Measurements from ENCODE around the gene PCDHB13.
"Not testable (repeated sequence)": the region's sequence is repeated elsewhere in the genome, so short reads cannot be mapped to it uniquely, and the experiment has no call there.

PCDHB13 gene

DNA sequence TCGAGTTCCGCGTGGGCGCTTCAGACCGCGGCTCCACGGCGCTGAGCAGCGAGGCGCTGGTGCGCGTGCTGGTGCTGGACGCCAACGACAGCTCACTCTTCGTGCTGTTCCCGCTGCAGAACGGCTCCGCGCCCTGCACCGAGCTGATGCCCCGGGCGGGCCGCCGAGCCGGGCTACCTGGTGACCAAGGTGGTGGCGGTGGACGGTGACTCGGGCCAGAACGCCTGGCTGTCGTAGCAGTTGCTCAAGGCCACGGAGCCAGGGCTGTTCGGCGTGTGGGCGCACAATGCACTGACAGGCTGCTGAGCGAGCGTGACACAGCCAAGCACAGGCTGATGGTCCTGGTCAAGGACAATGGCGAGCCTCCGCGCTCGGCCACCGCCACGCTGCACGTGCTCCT lies 27.8 kb downstream of the PCDHB13 start:
- no peak overlapping the region for H3K27ac ChIP-seq
- TF ChIP-seq, protein P1, sequence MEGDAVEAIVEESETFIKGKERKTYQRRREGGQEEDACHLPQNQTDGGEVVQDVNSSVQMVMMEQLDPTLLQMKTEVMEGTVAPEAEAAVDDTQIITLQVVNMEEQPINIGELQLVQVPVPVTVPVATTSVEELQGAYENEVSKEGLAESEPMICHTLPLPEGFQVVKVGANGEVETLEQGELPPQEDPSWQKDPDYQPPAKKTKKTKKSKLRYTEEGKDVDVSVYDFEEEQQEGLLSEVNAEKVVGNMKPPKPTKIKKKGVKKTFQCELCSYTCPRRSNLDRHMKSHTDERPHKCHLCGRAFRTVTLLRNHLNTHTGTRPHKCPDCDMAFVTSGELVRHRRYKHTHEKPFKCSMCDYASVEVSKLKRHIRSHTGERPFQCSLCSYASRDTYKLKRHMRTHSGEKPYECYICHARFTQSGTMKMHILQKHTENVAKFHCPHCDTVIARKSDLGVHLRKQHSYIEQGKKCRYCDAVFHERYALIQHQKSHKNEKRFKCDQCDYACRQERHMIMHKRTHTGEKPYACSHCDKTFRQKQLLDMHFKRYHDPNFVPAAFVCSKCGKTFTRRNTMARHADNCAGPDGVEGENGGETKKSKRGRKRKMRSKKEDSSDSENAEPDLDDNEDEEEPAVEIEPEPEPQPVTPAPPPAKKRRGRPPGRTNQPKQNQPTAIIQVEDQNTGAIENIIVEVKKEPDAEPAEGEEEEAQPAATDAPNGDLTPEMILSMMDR (conservative IDR thresholded peaks at IDR 0.05): no peak

DNA sequence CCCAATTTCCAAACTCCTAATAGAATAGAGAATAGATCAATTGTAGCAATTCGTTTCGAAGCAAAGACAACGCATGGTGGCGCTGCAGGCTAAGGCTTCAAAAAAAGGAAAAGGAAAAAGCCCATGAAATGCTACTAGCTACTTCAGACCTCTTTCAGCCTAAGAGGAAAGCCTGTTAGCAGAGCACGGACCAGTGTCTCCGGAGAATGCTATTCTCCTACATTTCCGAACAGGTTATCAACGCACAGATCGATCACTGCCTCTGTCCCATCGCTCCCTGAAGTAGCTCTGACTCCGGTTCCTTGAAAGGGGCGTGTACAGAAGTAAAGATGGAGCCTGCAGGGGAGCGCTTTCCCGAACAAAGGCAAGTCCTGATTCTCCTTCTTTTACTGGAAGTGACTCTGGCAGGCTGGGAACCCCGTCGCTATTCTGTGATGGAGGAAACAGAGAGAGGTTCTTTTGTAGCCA lies 31.6 kb downstream of the PCDHB13 start, which contains the start of gene PCDHB15:
Gene PCDHB15, plus strand, starts transcription at position 146 of the 468 bp plus-strand sequence. Its CDS starts 184 bp downstream, at position 330.
- TF ChIP-seq, protein P1 (conservative IDR thresholded peaks at IDR 0.05): peak; percentile 46
- H3K27ac ChIP-seq: no peak within 1 kb of the TSS

DNA sequence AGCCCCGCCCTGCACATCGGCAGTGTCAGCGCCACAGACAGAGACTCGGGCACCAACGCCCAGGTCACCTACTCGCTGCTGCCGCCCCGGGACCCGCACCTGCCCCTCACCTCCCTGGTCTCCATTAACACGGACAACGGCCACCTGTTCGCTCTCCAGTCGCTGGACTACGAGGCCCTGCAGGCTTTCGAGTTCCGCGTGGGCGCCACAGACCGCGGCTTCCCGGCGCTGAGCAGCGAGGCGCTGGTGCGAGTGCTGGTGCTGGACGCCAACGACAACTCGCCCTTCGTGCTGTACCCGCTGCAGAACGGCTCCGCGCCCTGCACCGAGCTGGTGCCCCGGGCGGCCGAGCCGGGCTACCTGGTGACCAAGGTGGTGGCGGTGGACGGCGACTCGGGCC lies 33.3 kb downstream of the PCDHB13 start:
- not testable (repeated sequence) for H3K27ac ChIP-seq

DNA sequence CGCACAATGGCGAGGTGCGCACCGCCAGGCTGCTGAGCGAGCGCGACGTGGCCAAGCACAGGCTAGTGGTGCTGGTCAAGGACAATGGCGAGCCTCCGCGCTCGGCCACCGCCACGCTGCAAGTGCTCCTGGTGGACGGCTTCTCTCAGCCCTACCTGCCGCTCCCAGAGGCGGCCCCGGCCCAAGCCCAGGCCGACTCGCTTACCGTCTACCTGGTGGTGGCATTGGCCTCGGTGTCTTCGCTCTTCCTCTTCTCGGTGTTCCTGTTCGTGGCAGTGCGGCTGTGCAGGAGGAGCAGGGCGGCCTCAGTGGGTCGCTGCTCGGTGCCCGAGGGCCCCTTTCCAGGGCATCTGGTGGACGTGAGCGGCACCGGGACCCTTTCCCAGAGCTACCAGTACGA lies 33.7 kb downstream of the PCDHB13 start:
- not testable (repeated sequence) for H3K27ac ChIP-seq

DNA sequence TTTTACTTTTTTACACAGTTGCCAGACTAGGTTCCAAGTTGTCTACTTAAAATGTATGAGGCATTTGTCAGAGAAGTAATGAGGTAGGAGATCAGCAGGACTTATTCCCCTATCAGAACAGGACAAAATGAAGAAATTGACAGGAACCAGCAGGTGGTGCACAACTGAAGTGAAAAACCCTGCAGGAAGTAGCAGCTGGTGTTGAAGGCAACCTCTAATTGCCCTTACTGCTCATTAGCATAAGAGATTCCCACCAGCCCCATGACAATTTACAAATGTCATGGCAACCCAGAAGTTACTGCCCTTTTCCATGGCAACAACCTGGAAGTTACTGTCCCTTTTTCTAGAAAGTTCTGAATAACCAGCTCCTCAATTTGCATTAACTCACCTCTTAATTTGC lies 36.9 kb downstream of the PCDHB13 start:
- H3K27ac ChIP-seq: no peak overlapping the region
- TF ChIP-seq, protein P1 (conservative IDR thresholded peaks at IDR 0.05): peak; percentile 42

DNA sequence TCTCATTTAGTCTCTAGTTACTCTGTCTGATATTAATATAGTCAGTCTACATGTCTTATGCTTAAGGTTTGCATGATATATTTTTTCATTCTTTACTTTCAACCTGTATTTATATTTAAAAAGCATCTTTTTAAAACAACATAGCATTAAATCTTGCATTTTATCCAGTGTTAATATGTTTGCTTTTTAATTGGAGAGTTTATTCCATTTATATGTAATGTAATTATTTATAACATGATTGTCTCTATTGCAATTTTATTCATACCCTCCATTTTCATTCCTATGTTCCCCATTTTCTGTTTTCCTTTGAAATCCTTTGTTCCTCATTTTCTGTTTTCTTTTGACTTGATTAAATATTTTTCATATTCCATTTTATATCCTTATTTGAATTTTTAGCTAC lies 44.7 kb downstream of the PCDHB13 start:
- no peak overlapping the region for H3K27ac ChIP-seq
- TF ChIP-seq, protein P1 (conservative IDR thresholded peaks at IDR 0.05): no peak

DNA sequence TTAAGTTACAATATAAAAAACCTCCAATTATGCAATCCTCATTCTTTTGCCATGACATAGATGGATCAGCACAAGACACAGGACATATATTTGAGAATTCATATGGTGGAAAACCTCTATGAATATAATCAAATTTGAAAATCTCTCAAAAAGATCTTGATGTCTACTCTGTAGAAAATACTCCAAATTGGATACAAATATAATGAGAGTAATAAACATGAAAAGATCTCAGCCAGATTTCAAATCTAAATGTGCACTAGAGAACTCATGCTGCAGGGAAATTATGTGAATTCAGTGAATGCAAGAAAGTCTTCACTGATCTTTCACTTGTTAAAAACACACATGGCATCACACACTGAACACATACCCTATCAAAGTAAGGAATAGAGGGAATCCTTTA lies 45.2 kb downstream of the PCDHB13 start:
- no peak overlapping the region for H3K27ac ChIP-seq
- TF ChIP-seq, protein P1 (conservative IDR thresholded peaks at IDR 0.05): no peak

DNA sequence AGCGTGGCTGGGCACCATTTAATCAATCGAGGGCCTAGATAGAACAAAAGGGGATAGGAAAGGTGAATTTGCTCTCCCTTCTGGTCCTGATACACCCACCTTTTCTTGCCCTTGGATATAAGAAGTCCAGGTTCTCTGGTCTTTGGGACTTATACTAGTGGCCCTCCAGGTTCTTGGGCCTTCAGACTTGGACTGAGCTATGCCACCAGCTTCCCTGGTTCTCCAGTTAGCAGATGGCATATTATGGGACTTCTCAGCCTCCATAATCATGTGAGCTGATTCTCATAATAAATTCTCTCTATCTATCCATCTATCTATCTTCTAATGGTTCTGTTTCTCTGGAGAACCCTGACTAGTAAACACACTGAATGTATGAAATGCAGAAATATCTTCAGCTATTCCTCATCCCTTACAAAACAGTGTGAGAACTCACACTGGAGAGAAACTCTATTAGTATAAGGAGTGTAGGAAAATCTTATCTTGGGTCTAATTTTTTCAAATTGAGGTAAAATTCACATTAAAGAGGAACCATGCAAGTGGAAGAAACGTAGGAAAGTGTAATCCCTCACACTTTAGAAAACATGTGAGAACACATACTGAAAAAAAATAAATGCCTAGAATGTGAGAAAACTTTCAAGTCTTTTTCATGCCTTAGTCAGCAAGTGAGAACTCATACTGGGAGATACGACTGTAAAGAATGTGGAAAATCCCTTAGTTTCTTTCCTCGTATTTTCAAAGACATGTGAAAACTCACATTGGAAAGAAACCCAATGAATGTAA lies 46.9 kb downstream of the PCDHB13 start:
- H3K27ac ChIP-seq: no peak overlapping the region
- TF ChIP-seq, protein P1 (conservative IDR thresholded peaks at IDR 0.05): no peak

All from VCaP (cell line).